Nephron (organoid): Measurements from ENCODE around the gene SEZ6L2.

Experiments used
- H3K27ac Mint-ChIP-seq, 3 experiments: 2 replicates each; pipeline ENCODE4 v1.8.0; 2020; ENCODE audit warnings: mixed read lengths in 3 of 3, mild to moderate bottlenecking in 2 of 3, moderate library complexity in 1 of 3
- H3K27me3 Mint-ChIP-seq: 2 replicates; pipeline ENCODE4 v1.8.0; 2021; ENCODE audit warnings: low read depth, mild to moderate bottlenecking, moderate library complexity, mixed read lengths
- H3K36me3 Mint-ChIP-seq: 2 replicates; pipeline ENCODE4 v1.8.0; 2020; ENCODE audit warnings: low read depth, mixed read lengths
- H3K4me1 Mint-ChIP-seq: 2 replicates; pipeline ENCODE4 v1.8.0; 2020; ENCODE audit warnings: mixed read lengths
- H3K4me3 Mint-ChIP-seq, 3 experiments: 2 replicates each; pipeline ENCODE4 v1.8.0; 2020; ENCODE audit warnings: mild to moderate bottlenecking in 3 of 3, mixed read lengths in 3 of 3, moderate library complexity in 2 of 3
- H3K9me3 Mint-ChIP-seq: 2 replicates; pipeline ENCODE4 v1.8.0; 2020; ENCODE audit warnings: mixed read lengths
- TF ChIP-seq, protein P1 (sequence below), 3 experiments: fragments of 200-600 bp; sonication (generic); IDR thresholded peaks; one replicate each; pipeline ENCODE4 v1.5.0; 2021; ENCODE audit warnings: antibody characterized with exemption in 3 of 3; ENCODE audit not compliant: unreplicated experiment in 3 of 3

SEZ6L2 gene

GRCh38 chr16:29900888-29901606, 1.7 kb upstream of the SEZ6L2 start:
- H3K4me1 Mint-ChIP-seq: peaks cover 8% of the 10 kb centered on the region
- peak overlapping the region; percentile 79 to 84 (median 80) for H3K4me3 Mint-ChIP-seq
- TF ChIP-seq, protein P1, sequence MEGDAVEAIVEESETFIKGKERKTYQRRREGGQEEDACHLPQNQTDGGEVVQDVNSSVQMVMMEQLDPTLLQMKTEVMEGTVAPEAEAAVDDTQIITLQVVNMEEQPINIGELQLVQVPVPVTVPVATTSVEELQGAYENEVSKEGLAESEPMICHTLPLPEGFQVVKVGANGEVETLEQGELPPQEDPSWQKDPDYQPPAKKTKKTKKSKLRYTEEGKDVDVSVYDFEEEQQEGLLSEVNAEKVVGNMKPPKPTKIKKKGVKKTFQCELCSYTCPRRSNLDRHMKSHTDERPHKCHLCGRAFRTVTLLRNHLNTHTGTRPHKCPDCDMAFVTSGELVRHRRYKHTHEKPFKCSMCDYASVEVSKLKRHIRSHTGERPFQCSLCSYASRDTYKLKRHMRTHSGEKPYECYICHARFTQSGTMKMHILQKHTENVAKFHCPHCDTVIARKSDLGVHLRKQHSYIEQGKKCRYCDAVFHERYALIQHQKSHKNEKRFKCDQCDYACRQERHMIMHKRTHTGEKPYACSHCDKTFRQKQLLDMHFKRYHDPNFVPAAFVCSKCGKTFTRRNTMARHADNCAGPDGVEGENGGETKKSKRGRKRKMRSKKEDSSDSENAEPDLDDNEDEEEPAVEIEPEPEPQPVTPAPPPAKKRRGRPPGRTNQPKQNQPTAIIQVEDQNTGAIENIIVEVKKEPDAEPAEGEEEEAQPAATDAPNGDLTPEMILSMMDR (IDR thresholded peaks at IDR 0.05; ENCODE audit: unreplicated experiment in 3 of 3): no peak
- peaks cover 40% of the 10 kb centered on the region for H3K27me3 Mint-ChIP-seq
- H3K9me3 Mint-ChIP-seq: no peaks in the 10 kb centered on the region
- H3K27ac Mint-ChIP-seq: no peak overlapping the region
- no peaks in the 10 kb centered on the region for H3K36me3 Mint-ChIP-seq

GRCh38 chr16:29900102-29900887, 945 bp upstream of the SEZ6L2 start, which contains the start of gene ASPHD1:
Gene ASPHD1 (plus strand): TSS chr16:29900488. CDS start chr16:29900972, 484 bp downstream.
- Mint-ChIP-seq H3K36me3 (no peaks in the 10 kb centered on the region), H3K4me1 (peaks cover 8% of the 10 kb centered on the region)

GRCh38 chr16:29898804-29899515, 390 bp downstream of the SEZ6L2 start:
- TF ChIP-seq, protein P1 (IDR thresholded peaks at IDR 0.05; ENCODE audit: unreplicated experiment in 3 of 3): no peak
- Mint-ChIP-seq H3K9me3 (no peaks in the 10 kb centered on the region), H3K27ac (no peak overlapping the region), H3K4me3 (peak overlapping the region; percentile 81 to 85 (median 85)), H3K4me1 (peaks cover 8% of the 10 kb centered on the region), H3K27me3 (peaks cover 40% of the 10 kb centered on the region), H3K36me3 (no peaks in the 10 kb centered on the region)

More at GRCh38 chr16:29900102-29900887, 945 bp upstream of the SEZ6L2 start, which contains the start of gene ASPHD1:
- TF ChIP-seq, protein P1 (IDR thresholded peaks at IDR 0.05; ENCODE audit: unreplicated experiment in 3 of 3): no peak
- Mint-ChIP-seq H3K27ac (no peak within 1 kb of the TSS), H3K4me3 (peak within 1 kb of the TSS; percentile 84 to 85 (median 85)), H3K27me3 (peaks cover 40% of the 10 kb centered on the region), H3K9me3 (no peaks in the 10 kb centered on the region)

DNA sequence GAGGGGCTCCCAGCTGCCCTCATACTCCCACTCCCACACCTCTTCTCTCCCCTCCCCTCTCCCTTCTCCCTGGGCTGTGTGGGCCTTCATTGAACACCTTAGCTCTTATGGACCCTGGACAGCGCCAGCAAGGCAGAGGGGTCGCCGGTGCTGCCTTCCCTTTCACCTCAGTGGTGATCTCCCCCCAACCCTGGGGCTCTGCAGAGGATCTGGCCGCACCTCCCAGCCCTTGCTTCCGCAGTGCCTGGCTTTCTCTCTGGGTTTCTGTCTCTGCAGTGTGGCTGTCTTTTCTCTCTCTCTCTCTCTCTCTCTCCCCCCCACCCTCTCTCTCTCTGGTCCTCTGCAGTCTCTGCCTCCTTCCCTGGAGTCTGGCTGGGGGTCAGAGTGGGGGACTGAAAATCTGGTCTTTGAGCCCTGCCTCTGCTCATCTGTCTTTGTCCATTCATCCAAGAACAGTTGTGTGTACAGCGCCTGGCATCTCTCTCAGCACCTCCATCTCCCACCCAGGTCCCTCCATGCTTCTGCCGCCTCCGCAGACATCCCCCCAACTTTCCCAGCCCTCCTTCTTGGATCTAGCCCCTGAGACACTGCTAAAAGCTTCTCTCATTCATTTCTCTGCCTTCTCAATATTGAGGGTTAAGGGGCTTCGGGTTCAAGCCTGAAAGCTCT, 1.1 kb downstream of the SEZ6L2 start:
- Mint-ChIP-seq H3K27ac (no peak overlapping the region), H3K4me3 (peak overlapping the region; percentile 81 to 85 (median 85)), H3K4me1 (peaks cover 8% of the 10 kb centered on the region), H3K9me3 (no peaks in the 10 kb centered on the region), H3K27me3 (peaks cover 40% of the 10 kb centered on the region), H3K36me3 (no peaks in the 10 kb centered on the region)
- TF ChIP-seq, protein P1 (IDR thresholded peaks at IDR 0.05; ENCODE audit: unreplicated experiment in 3 of 3): no peak

DNA sequence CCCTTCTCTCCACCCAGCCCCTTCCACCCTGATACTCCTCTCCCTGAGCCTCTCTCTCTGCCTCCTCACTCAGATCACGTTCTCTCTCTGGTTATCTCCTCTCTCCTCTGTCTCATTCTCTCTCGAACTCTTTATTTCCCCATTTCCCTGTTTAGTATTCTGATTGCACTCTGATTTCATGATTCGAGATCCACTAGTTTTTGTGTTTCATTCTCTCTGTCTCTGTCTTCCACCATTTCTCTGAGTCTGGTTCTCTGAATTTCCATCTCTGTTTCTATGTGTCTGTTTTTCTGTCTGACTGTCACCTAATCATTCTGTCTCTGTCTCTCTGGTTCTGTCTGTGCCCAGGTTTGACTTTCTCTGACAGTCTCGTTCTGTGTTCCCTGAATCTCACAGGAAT, 2.0 kb downstream of the SEZ6L2 start:
- no peaks in the 10 kb centered on the region for H3K36me3 Mint-ChIP-seq
- H3K4me3 Mint-ChIP-seq: no peak overlapping the region
- H3K4me1 Mint-ChIP-seq: peaks cover 8% of the 10 kb centered on the region
- H3K27ac Mint-ChIP-seq: no peak overlapping the region
- H3K27me3 Mint-ChIP-seq: peaks cover 38% of the 10 kb centered on the region
- no peaks in the 10 kb centered on the region for H3K9me3 Mint-ChIP-seq
- TF ChIP-seq, protein P1 (IDR thresholded peaks at IDR 0.05; ENCODE audit: unreplicated experiment in 3 of 3): no peak
